Activated B cell treated with CpG ODN at 0.5 μM for 24 hours (primary cell): ENCODE measurements around the gene FCER1G. TPM values are rescaled to one million over a fixed set of nuclear protein-coding genes. Genes with fewer than 3 reads are reported as not detected.

ENCODE experiments used
- ATAC-seq: fragments of 200-7000 bp; cut with Tn5 transposase; one replicate; pipeline ENCODE4 v1.10.0; 2021; ENCODE audit warnings: low read depth, mild to moderate bottlenecking, moderate library complexity
- CTCF ChIA-PET: fragments of 350-600 bp; sonication (Branson Sonifier 250); formaldehyde crosslinking; loops from one replicate; lab custom pipeline; 2021; ENCODE audit warnings: antibody characterized with exemption; lab: Charles Lee
- POLR2A ChIA-PET: fragments of 350-600 bp; sonication (Branson Sonifier 250); formaldehyde crosslinking; loops from one replicate; lab custom pipeline; 2021; ENCODE audit warnings: antibody characterized with exemption; lab: Charles Lee
- DNase-seq: peaks from one replicate; pipeline ENCODE4 v3.0.0; 2022
- H3K27ac Mint-ChIP-seq: one replicate; pipeline ENCODE4 v1.8.0; 2020; ENCODE audit warnings: mixed read lengths
- H3K27me3 Mint-ChIP-seq: one replicate; pipeline ENCODE4 v1.8.0; 2021; ENCODE audit warnings: mixed read lengths
- H3K36me3 Mint-ChIP-seq: one replicate; pipeline ENCODE4 v1.8.0; 2021; ENCODE audit warnings: low read depth, mixed read lengths
- H3K4me1 Mint-ChIP-seq: one replicate; pipeline ENCODE4 v1.8.0; 2021; ENCODE audit warnings: mixed read lengths
- H3K4me3 Mint-ChIP-seq: one replicate; pipeline ENCODE4 v1.8.0; 2020; ENCODE audit warnings: mild to moderate bottlenecking, mixed read lengths
- H3K9me3 Mint-ChIP-seq: one replicate; pipeline ENCODE4 v1.8.0; 2020; ENCODE audit warnings: mixed read lengths
- intact Hi-C: fragments of 100-400 bp; cut with micrococcal nuclease; formaldehyde crosslinking; loops from one replicate; pipeline ENCODE4 v1.15.1; 2024
- total RNA-seq: library from RNA; stranded (reverse); gene quantifications from 2 replicates; pipeline ENCODE4 v1.2.3, GENCODE V29; 2022
- TF ChIP-seq, protein P1 (sequence below): fragments of 200-600 bp; IDR thresholded peaks from one replicate; pipeline ENCODE4 v1.8.0; 2022; ENCODE audit warnings: antibody characterized with exemption, mild to moderate bottlenecking

Gene FCER1G
- total RNA-seq, 1 donor from 2014 or later: 0.60 TPM

DNA sequence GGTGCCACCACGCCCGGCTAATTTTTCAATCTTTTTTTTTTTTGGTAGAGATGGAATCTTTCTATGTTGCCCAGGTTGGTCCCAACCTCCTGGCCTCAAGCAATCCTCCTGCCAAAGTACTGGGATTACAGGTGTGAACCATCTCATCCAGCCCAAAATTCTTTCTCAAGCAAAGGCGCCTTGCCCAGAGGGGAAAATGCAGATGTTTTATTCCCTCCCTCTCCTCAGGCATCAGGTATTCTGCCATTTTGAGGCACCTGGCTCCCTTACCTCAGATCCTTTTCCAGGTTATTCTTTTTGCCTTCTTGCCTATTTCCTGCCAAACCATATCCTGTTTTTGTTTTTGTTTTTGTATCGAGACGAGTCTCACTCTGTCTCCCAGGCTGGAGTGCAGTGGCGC lies 26.7 kb upstream of the FCER1G start:
- DNase-seq (no peak), ATAC-seq (no peak)
- no peaks in the 10 kb centered on the region for H3K36me3 Mint-ChIP-seq
- TF ChIP-seq, protein P1, sequence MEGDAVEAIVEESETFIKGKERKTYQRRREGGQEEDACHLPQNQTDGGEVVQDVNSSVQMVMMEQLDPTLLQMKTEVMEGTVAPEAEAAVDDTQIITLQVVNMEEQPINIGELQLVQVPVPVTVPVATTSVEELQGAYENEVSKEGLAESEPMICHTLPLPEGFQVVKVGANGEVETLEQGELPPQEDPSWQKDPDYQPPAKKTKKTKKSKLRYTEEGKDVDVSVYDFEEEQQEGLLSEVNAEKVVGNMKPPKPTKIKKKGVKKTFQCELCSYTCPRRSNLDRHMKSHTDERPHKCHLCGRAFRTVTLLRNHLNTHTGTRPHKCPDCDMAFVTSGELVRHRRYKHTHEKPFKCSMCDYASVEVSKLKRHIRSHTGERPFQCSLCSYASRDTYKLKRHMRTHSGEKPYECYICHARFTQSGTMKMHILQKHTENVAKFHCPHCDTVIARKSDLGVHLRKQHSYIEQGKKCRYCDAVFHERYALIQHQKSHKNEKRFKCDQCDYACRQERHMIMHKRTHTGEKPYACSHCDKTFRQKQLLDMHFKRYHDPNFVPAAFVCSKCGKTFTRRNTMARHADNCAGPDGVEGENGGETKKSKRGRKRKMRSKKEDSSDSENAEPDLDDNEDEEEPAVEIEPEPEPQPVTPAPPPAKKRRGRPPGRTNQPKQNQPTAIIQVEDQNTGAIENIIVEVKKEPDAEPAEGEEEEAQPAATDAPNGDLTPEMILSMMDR: no peak
- H3K27me3 Mint-ChIP-seq: no peaks in the 10 kb centered on the region
- H3K9me3 Mint-ChIP-seq: no peaks in the 10 kb centered on the region
- ChIA-PET POLR2A (interaction anchor here (0.6 to 0.8 kb wide), 3 partner anchors 11 to 542 kb away, joined by 3 to 6 read pairs (median 3); partner anchors contain the start of genes B4GALT3 and PPOX), CTCF (no interaction called here)
- peaks cover 73% of the 10 kb centered on the region for H3K4me1 Mint-ChIP-seq
- H3K27ac Mint-ChIP-seq: peak overlapping the region; percentile 77
- intact Hi-C loops: no loop called here
- no peak overlapping the region for H3K4me3 Mint-ChIP-seq

DNA sequence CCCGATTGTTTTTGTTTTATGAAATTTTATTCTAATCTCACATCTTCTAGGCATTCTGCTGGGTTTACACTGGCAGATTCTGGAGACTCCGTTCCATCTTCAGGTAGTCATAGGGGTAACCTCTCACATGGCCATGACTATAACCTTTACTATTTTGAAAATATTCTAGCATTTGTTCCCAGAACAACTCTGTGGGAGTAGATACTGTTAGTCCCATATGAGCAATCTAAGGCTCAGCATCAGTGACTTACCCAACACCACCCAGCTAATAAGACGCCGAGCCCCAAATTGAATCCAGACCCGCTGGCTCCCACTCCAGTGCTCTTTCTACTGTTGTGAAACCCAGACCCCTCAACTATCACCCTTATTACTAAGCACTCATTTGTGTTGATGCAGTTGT lies 26.1 kb upstream of the FCER1G start:
- Mint-ChIP-seq H3K27me3 (no peaks in the 10 kb centered on the region), H3K36me3 (no peaks in the 10 kb centered on the region), H3K27ac (peak overlapping the region; percentile 76), H3K9me3 (no peaks in the 10 kb centered on the region), H3K4me1 (peaks cover 70% of the 10 kb centered on the region), H3K4me3 (no peak overlapping the region)
- intact Hi-C loops: no loop called here
- no peak for ATAC-seq
- TF ChIP-seq, protein P1: no peak
- POLR2A ChIA-PET: no interaction called here
- CTCF ChIA-PET: no interaction called here
- no peak for DNase-seq

DNA sequence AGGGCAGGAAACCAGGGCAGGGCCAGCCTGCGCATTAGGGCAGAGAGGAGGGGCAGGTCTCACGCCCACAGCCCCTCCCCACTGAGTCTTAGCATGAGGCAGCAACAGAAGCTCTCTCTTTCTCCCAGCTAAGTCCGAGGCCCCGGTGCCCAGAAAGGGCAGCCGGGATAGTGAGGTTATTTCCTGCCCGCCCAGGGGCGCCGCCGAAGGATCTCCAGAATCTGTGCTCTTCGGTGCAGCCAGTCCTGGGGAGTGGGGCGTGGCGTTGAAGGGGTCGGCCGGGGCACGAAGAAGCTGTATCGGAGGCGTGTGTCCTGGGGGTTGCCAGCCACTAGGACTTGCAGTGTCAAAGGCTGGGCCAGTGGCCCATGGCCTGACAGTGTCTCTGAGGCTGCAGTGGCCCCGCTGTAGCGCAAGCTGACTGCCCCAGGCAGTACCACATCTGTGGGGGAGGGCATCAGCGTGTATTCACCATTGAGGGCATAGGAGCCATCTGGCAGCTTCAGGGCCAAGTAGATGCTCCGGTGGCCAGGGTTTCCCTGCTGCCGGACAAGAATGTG lies 24.1 kb upstream of the FCER1G start:
- no peak for DNase-seq
- no peaks in the 10 kb centered on the region for H3K27me3 Mint-ChIP-seq
- ChIA-PET CTCF (interaction anchor here (0.7 to 5.0 kb wide), 10 partner anchors 10 to 198 kb away, joined by 3 to 40 read pairs (median 6); partner anchors contain the start of genes CFAP126, FCER1G, PCP4L1 and PPOX), POLR2A (interaction anchor here (0.5 to 3.3 kb wide), 4 partner anchors 9 to 17 kb away, joined by 3 to 23 read pairs (median 7); partner anchors contain the start of genes B4GALT3 and NDUFS2)
- ATAC-seq: no peak
- no peak overlapping the region for H3K27ac Mint-ChIP-seq
- TF ChIP-seq, protein P1: no peak
- peaks cover 68% of the 10 kb centered on the region for H3K4me1 Mint-ChIP-seq
- no peaks in the 10 kb centered on the region for H3K9me3 Mint-ChIP-seq
- H3K36me3 Mint-ChIP-seq: no peaks in the 10 kb centered on the region
- H3K4me3 Mint-ChIP-seq: no peak overlapping the region
- intact Hi-C loops: loop anchor here (5.0 kb wide), 1 partner anchor 101 kb away; no protein-coding TSS in a partner anchor

DNA sequence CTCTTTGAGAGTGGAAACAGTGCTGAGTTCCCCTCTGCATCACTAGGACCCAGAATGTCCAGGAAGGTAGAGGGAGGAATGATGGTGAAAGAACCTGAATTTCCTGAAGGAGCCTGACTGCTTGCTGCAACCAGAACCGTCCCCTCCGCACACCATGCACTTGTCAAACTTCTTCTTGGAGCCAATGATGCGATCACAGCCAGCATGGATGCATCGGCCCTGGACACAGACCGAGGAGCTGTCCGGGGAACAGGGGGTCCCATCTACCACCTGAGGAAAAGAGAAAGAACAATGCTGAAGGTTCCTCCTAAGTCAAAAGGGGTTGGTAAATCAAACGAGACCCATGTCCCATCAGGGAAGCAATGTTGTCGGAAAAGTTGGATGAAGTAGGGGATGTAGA lies 23.1 kb upstream of the FCER1G start:
- Mint-ChIP-seq H3K9me3 (no peaks in the 10 kb centered on the region), H3K36me3 (no peaks in the 10 kb centered on the region), H3K27me3 (no peaks in the 10 kb centered on the region), H3K4me3 (no peak overlapping the region), H3K4me1 (peaks cover 60% of the 10 kb centered on the region), H3K27ac (no peak overlapping the region)
- intact Hi-C loops: loop anchor here (1.0 to 5.0 kb wide), 8 partner anchors 10 to 190 kb away; partner anchors contain the start of genes B4GALT3 and USP21
- no peak for ATAC-seq
- no peak for DNase-seq
- POLR2A ChIA-PET: interaction anchor here (1.1 to 3.3 kb wide), 4 partner anchors 10 to 33 kb away, joined by 4 to 23 read pairs (median 7); partner anchors contain the start of genes B4GALT3, NDUFS2 and TOMM40L
- TF ChIP-seq, protein P1: no peak
- CTCF ChIA-PET: interaction anchor here (0.9 to 5.0 kb wide), 12 partner anchors 10 to 197 kb away, joined by 3 to 40 read pairs (median 6); partner anchors contain the start of genes B4GALT3, CFAP126, FCER1G and NDUFS2
